Measurements from ENCODE around the gene KIAA0753.

GRCh38 chr17:6676802-6677157, 36.3 kb upstream of the KIAA0753 start:
- no peak for TF ChIP-seq CTCF (IDR thresholded peaks at IDR 0.05)
- no peak for TF ChIP-seq POLR2A (IDR thresholded peaks at IDR 0.05)
